ENCODE measurements around the gene OR1S1.

Gene OR1S1

DNA sequence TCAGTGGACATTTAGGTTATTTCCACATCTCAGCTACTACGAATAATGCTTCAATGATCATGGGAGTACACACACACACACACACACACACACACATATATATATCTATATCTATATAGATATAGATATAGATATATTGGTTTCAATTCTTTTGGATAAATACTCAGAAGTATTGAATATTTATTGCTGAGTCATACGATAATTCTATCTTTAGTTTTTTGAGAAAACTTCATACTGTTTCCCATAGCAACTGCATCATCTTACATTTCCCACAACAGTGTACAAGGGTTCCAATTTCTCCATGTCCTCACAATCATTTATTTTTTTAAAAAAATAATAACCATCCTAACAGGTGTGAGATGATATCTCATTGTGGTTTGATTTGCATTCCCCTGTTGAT, 16.6 kb upstream of the OR1S1 start:
- H3K27ac ChIP-seq (ENCODE audit: low read length) = no peak overlapping the region
- DNase-seq (no peak), ATAC-seq (ENCODE audit: insufficient read depth, low read depth) (no peak)
- no peak overlapping the region for H3K4me2 ChIP-seq (ENCODE audit: insufficient read depth, low read length)
- no peak overlapping the region for H3K9ac ChIP-seq (ENCODE audit: low read depth, low read length)
- H3K4me1 ChIP-seq (ENCODE audit: insufficient read depth, low read length) = no peaks in the 10 kb centered on the region
- H3K79me2 ChIP-seq (ENCODE audit: insufficient read depth, low read length) = no peaks in the 10 kb centered on the region
- no peak overlapping the region for H3K4me3 ChIP-seq (ENCODE audit: low read depth in 1 of 2, low read length in 2 of 2)
- H4K20me1 ChIP-seq (ENCODE audit: insufficient read depth, low read length) = no peaks in the 10 kb centered on the region
- TF ChIP-seq, protein P1, sequence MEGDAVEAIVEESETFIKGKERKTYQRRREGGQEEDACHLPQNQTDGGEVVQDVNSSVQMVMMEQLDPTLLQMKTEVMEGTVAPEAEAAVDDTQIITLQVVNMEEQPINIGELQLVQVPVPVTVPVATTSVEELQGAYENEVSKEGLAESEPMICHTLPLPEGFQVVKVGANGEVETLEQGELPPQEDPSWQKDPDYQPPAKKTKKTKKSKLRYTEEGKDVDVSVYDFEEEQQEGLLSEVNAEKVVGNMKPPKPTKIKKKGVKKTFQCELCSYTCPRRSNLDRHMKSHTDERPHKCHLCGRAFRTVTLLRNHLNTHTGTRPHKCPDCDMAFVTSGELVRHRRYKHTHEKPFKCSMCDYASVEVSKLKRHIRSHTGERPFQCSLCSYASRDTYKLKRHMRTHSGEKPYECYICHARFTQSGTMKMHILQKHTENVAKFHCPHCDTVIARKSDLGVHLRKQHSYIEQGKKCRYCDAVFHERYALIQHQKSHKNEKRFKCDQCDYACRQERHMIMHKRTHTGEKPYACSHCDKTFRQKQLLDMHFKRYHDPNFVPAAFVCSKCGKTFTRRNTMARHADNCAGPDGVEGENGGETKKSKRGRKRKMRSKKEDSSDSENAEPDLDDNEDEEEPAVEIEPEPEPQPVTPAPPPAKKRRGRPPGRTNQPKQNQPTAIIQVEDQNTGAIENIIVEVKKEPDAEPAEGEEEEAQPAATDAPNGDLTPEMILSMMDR (IDR thresholded peaks at IDR 0.05; ENCODE audit: borderline replicate concordance, extremely low read depth, low read length, poor library complexity, severe bottlenecking) = no peak
- TF ChIP-seq EZH2 (IDR thresholded peaks at IDR 0.05; ENCODE audit: borderline replicate concordance, low read depth, low read length, severe bottlenecking) = no peak
- no peaks in the 10 kb centered on the region for H3K9me3 ChIP-seq (ENCODE audit: insufficient read depth, low read length, severe bottlenecking)
- no peaks in the 10 kb centered on the region for H3K27me3 ChIP-seq (ENCODE audit: insufficient read depth, low read length, poor library complexity)
- H2AFZ ChIP-seq (ENCODE audit: low read depth, low read length) = no peak overlapping the region
- no peaks in the 10 kb centered on the region for H3K36me3 ChIP-seq (ENCODE audit: insufficient read depth, low read length)

DNA sequence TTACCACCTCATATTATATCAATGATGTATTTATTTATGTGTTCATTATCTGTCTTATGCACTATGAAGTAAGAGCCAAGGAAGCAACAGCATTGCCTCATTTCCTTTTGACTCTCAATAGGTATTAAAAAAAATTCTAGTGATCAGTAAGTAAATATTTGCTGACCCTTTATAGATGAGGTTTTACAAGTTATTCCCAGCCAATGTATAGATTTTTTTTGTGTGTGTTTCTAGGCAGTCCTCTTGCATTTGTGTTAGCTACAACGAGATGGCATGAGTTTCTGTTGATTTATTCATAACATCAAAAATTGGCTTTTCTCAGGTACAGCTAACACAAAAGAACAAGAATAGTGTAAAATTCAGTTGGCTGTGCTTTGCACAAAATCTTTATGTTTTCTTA, 13.2 kb upstream of the OR1S1 start:
- Histone ChIP-seq H3K4me1 (ENCODE audit: insufficient read depth, low read length) (no peaks in the 10 kb centered on the region), H3K4me3 (ENCODE audit: low read depth in 1 of 2, low read length in 2 of 2) (no peak overlapping the region), H2AFZ (ENCODE audit: low read depth, low read length) (no peak overlapping the region), H3K36me3 (ENCODE audit: insufficient read depth, low read length) (no peaks in the 10 kb centered on the region), H3K4me2 (ENCODE audit: insufficient read depth, low read length) (no peak overlapping the region), H3K27me3 (ENCODE audit: insufficient read depth, low read length, poor library complexity) (no peaks in the 10 kb centered on the region), H4K20me1 (ENCODE audit: insufficient read depth, low read length) (no peaks in the 10 kb centered on the region), H3K27ac (ENCODE audit: low read length) (no peak overlapping the region), H3K79me2 (ENCODE audit: insufficient read depth, low read length) (no peaks in the 10 kb centered on the region), H3K9me3 (ENCODE audit: insufficient read depth, low read length, severe bottlenecking) (no peaks in the 10 kb centered on the region), H3K9ac (ENCODE audit: low read depth, low read length) (no peak overlapping the region)
- TF ChIP-seq EZH2 (IDR thresholded peaks at IDR 0.05; ENCODE audit: borderline replicate concordance, low read depth, low read length, severe bottlenecking) = no peak
- TF ChIP-seq, protein P1 (IDR thresholded peaks at IDR 0.05; ENCODE audit: borderline replicate concordance, extremely low read depth, low read length, poor library complexity, severe bottlenecking) = no peak
- ATAC-seq (ENCODE audit: insufficient read depth, low read depth) (no peak), DNase-seq (no peak)

- H2AFZ ChIP-seq (ENCODE audit: low read depth, low read length) = no peak within 1 kb of the TSS
- H3K27ac ChIP-seq (ENCODE audit: low read length) = no peak within 1 kb of the TSS
- H3K9me3 ChIP-seq (ENCODE audit: insufficient read depth, low read length, severe bottlenecking) = no peaks in the 10 kb centered on the region
- H3K4me1 ChIP-seq (ENCODE audit: insufficient read depth, low read length) = no peaks in the 10 kb centered on the region
- H3K9ac ChIP-seq (ENCODE audit: low read depth, low read length) = no peak within 1 kb of the TSS
- ATAC-seq (ENCODE audit: insufficient read depth, low read depth) (no peak), DNase-seq (no peak)
- no peak within 1 kb of the TSS for H3K4me2 ChIP-seq (ENCODE audit: insufficient read depth, low read length)
- H3K36me3 ChIP-seq (ENCODE audit: insufficient read depth, low read length) = no peaks in the 10 kb centered on the region
- H3K79me2 ChIP-seq (ENCODE audit: insufficient read depth, low read length) = no peaks in the 10 kb centered on the region
- TF ChIP-seq, protein P1 (IDR thresholded peaks at IDR 0.05; ENCODE audit: borderline replicate concordance, extremely low read depth, low read length, poor library complexity, severe bottlenecking) = no peak
- no peak for TF ChIP-seq EZH2 (IDR thresholded peaks at IDR 0.05; ENCODE audit: borderline replicate concordance, low read depth, low read length, severe bottlenecking)
- no peaks in the 10 kb centered on the region for H4K20me1 ChIP-seq (ENCODE audit: insufficient read depth, low read length)
- H3K27me3 ChIP-seq (ENCODE audit: insufficient read depth, low read length, poor library complexity) = no peaks in the 10 kb centered on the region
- H3K4me3 ChIP-seq (ENCODE audit: low read depth in 1 of 2, low read length in 2 of 2) = no peak within 1 kb of the TSS
These were observed 8.5 kb upstream of the OR1S1 start, which contains the start of gene OR1S2 for GRCh38 chr11:58204042-58204441. Gene OR1S2 (minus strand): TSS chr11:58204142. CDS start chr11:58204142, 0 bp downstream.

DNA sequence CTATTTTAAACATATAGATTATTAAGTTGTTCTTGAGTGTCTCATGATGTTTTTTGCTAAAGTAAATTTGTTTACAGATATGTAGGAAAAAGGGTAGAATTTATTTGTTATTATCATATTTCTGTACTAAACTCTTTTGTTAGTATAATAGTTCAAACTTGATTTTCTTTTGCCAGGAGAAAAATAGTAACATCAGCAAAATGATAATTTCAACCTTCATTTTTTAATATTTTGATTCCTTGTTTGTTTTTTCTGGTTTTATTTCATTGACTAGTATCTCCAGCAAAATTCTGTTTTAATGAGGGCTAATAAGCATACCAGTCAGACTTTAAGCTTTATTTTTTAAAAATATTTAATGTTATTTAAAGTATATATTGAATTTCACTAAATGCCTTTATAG, 4.0 kb downstream of the OR1S1 start:
- H3K27me3 ChIP-seq (ENCODE audit: insufficient read depth, low read length, poor library complexity) = no peaks in the 10 kb centered on the region
- ATAC-seq (ENCODE audit: insufficient read depth, low read depth) = no peak
- TF ChIP-seq, protein P1 (IDR thresholded peaks at IDR 0.05; ENCODE audit: borderline replicate concordance, extremely low read depth, low read length, poor library complexity, severe bottlenecking) = no peak
- no peak for TF ChIP-seq EZH2 (IDR thresholded peaks at IDR 0.05; ENCODE audit: borderline replicate concordance, low read depth, low read length, severe bottlenecking)
- no peaks in the 10 kb centered on the region for H3K9me3 ChIP-seq (ENCODE audit: insufficient read depth, low read length, severe bottlenecking)
- H3K4me1 ChIP-seq (ENCODE audit: insufficient read depth, low read length) = no peaks in the 10 kb centered on the region
- H3K4me2 ChIP-seq (ENCODE audit: insufficient read depth, low read length) = no peak overlapping the region
- H2AFZ ChIP-seq (ENCODE audit: low read depth, low read length) = no peak overlapping the region
- no peak overlapping the region for H3K27ac ChIP-seq (ENCODE audit: low read length)
- DNase-seq = no peak
- no peaks in the 10 kb centered on the region for H4K20me1 ChIP-seq (ENCODE audit: insufficient read depth, low read length)
- no peaks in the 10 kb centered on the region for H3K79me2 ChIP-seq (ENCODE audit: insufficient read depth, low read length)
- no peak overlapping the region for H3K9ac ChIP-seq (ENCODE audit: low read depth, low read length)
- no peak overlapping the region for H3K4me3 ChIP-seq (ENCODE audit: low read depth in 1 of 2, low read length in 2 of 2)
- no peaks in the 10 kb centered on the region for H3K36me3 ChIP-seq (ENCODE audit: insufficient read depth, low read length)

All from DND-41 (cell line).